Right hindlimb (tissue), 1 donor: ENCODE results near the gene GDI1.

Source experiments
- DNase-seq: peaks from one replicate; pipeline ENCODE4 v3.0.0-alpha.2; 2018

Gene GDI1

GRCh38 chrX:154484255-154485149, 47.5 kb downstream of the GDI1 start:
- DNase-seq, result no peak

GRCh38 chrX:154485150-154486051, 48.4 kb downstream of the GDI1 start:
- DNase-seq, result no peak

GRCh38 chrX:154486052-154486395, 49.1 kb downstream of the GDI1 start:
- peak; percentile 45 for DNase-seq

- peak; percentile 63 for DNase-seq
These were observed 49.6 kb downstream of the GDI1 start, which contains the start of gene UBL4A for GRCh38 chrX:154486396-154487207. UBL4A (minus strand) TSS chrX:154486615; CDS start chrX:154486584, 31 bp downstream.

- DNase-seq, result no peak
These were observed 50.8 kb downstream of the GDI1 start for GRCh38 chrX:154487518-154488290.

GRCh38 chrX:154488336-154489075, 51.6 kb downstream of the GDI1 start:
- DNase-seq, result no peak

- DNase-seq, result no peak
These were observed 52.2 kb downstream of the GDI1 start for GRCh38 chrX:154489182-154489581.

GRCh38 chrX:154490021-154490413, 53.1 kb downstream of the GDI1 start:
- peak; percentile 34 for DNase-seq

- peak; percentile 95 for DNase-seq
These were observed 53.6 kb downstream of the GDI1 start, which contains the start of gene SLC10A3 for GRCh38 chrX:154490414-154491083. SLC10A3 (minus strand) TSS chrX:154490629; CDS start chrX:154488940, 1,689 bp downstream.
